H9 (cell line): Measurements from ENCODE around the gene STBD1. TPM values are rescaled to one million over a fixed set of nuclear protein-coding genes. Genes with fewer than 3 reads are reported as not detected.

ENCODE experiments used
- DNase-seq: peaks from one replicate; pipeline ENCODE4 v3.0.0-alpha.2; 2017
- H2AFZ ChIP-seq: one replicate; pipeline ENCODE4 v1.6.1; 2013; ENCODE audit warnings: mild to moderate bottlenecking, low read length, control low read depth, moderate library complexity
- H2AK5ac ChIP-seq: 2 replicates; pipeline ENCODE4 v1.6.1; 2013; ENCODE audit warnings: low read length, control low read depth, mixed read lengths; ENCODE audit not compliant: insufficient read length
- H2BK120ac ChIP-seq: one replicate; pipeline ENCODE4 v1.6.1; 2013; ENCODE audit warnings: low read depth, mild to moderate bottlenecking, low read length, control low read depth, inconsistent platforms; ENCODE audit not compliant: poor library complexity, severe bottlenecking
- H2BK12ac ChIP-seq: 2 replicates; pipeline ENCODE4 v1.6.1; 2013; ENCODE audit warnings: low read length, control low read depth, mixed read lengths, low read depth; ENCODE audit not compliant: insufficient read length
- H2BK15ac ChIP-seq: 2 replicates; pipeline ENCODE4 v1.6.1; 2013; ENCODE audit warnings: low read depth, low read length, control low read depth
- H2BK20ac ChIP-seq: one replicate; pipeline ENCODE4 v1.6.1; 2013; ENCODE audit warnings: low read depth, mild to moderate bottlenecking, low read length, control low read depth, inconsistent platforms; ENCODE audit not compliant: poor library complexity, severe bottlenecking
- H2BK5ac ChIP-seq: 2 replicates; pipeline ENCODE4 v1.6.1; 2013; ENCODE audit warnings: low read length, control low read depth, mixed read lengths; ENCODE audit not compliant: insufficient read length
- H3K14ac ChIP-seq: 2 replicates; pipeline ENCODE4 v1.6.1; 2013; ENCODE audit warnings: low read length, control low read depth; ENCODE audit not compliant: insufficient read depth
- H3K18ac ChIP-seq: 2 replicates; pipeline ENCODE4 v1.6.1; 2013; ENCODE audit warnings: low read depth, mild to moderate bottlenecking, mixed read lengths, low read length, control low read depth; ENCODE audit not compliant: insufficient read length
- H3K23ac ChIP-seq: 2 replicates; pipeline ENCODE4 v1.6.1; 2013; ENCODE audit warnings: low read length, control low read depth, mixed read lengths, low read depth; ENCODE audit not compliant: insufficient read length
- H3K23me2 ChIP-seq: 2 replicates; pipeline ENCODE4 v1.6.1; 2013; ENCODE audit warnings: low read depth, mild to moderate bottlenecking, mixed read lengths, low read length, control low read depth; ENCODE audit not compliant: insufficient read length, poor library complexity, severe bottlenecking
- H3K27ac ChIP-seq: 2 replicates; pipeline ENCODE4 v1.5.1; 2013; ENCODE audit warnings: low read length, control low read depth, mixed read lengths, low read depth; ENCODE audit not compliant: insufficient read length
- H3K27me3 ChIP-seq: 2 replicates; pipeline ENCODE4 v1.6.1; 2013; ENCODE audit warnings: low read length, control low read depth, inconsistent platforms; ENCODE audit not compliant: insufficient read depth
- H3K4ac ChIP-seq: 2 replicates; pipeline ENCODE4 v1.6.1; 2013; ENCODE audit warnings: low read depth, mild to moderate bottlenecking, control low read depth, inconsistent platforms, low read length, moderate library complexity
- H3K4me1 ChIP-seq: 2 replicates; pipeline ENCODE4 v1.6.1; 2013; ENCODE audit warnings: low read length, control low read depth, inconsistent platforms; ENCODE audit not compliant: insufficient read depth
- H3K4me2 ChIP-seq: 2 replicates; pipeline ENCODE4 v1.6.1; 2013; ENCODE audit warnings: low read length, control low read depth, mixed read lengths; ENCODE audit not compliant: insufficient read length, insufficient read depth
- H3K56ac ChIP-seq: 2 replicates; pipeline ENCODE4 v1.6.1; 2013; ENCODE audit warnings: low read depth, mild to moderate bottlenecking, mixed read lengths, low read length, control low read depth; ENCODE audit not compliant: insufficient read length
- H3K79me1 ChIP-seq: 2 replicates; pipeline ENCODE4 v1.6.1; 2013; ENCODE audit warnings: low read depth, mild to moderate bottlenecking, moderate library complexity, low read length, control low read depth, inconsistent platforms; ENCODE audit not compliant: insufficient read depth, poor library complexity, severe bottlenecking
- H3K79me2 ChIP-seq: 2 replicates; pipeline ENCODE4 v1.6.1; 2013; ENCODE audit warnings: low read length, control low read depth, inconsistent platforms; ENCODE audit not compliant: insufficient read depth
- H3K9ac ChIP-seq: 2 replicates; pipeline ENCODE4 v1.6.1; 2013; ENCODE audit warnings: low read length, control low read depth, mixed read lengths; ENCODE audit not compliant: insufficient read length; ENCODE audit errors: extremely low read depth
- H3K9me3 ChIP-seq: one replicate; pipeline ENCODE4 v1.6.1; 2013; ENCODE audit warnings: low read depth, low read length, inconsistent platforms; ENCODE audit not compliant: control insufficient read depth
- H3T11ph ChIP-seq: one replicate; pipeline ENCODE4 v1.6.1; 2013; ENCODE audit warnings: mild to moderate bottlenecking, low read length, control low read depth, inconsistent platforms
- H4K20me1 ChIP-seq: one replicate; pipeline ENCODE4 v1.6.1; 2013; ENCODE audit not compliant: control insufficient read depth, insufficient read length, insufficient read depth
- H4K5ac ChIP-seq: 2 replicates; pipeline ENCODE4 v1.6.1; 2013; ENCODE audit warnings: low read depth, mild to moderate bottlenecking, mixed read lengths, low read length, control low read depth; ENCODE audit not compliant: insufficient read length
- H4K8ac ChIP-seq: replicated peaks from 2 replicates; pipeline ENCODE4 v1.6.1; 2013; ENCODE audit warnings: low read length, control low read depth, mixed read lengths, low read depth; ENCODE audit not compliant: insufficient read length
- H4K91ac ChIP-seq: 2 replicates; pipeline ENCODE4 v1.6.1; 2013; ENCODE audit warnings: low read depth, mild to moderate bottlenecking, moderate library complexity, mixed read lengths, low read length, control low read depth; ENCODE audit not compliant: insufficient read length
- H3K27ac Mint-ChIP-seq, 3 experiments: 2 replicates in 2 of 3; 3 replicates in 1 of 3; pipeline ENCODE4 v1.8.0; 2020 to 2021; ENCODE audit warnings: mixed read lengths in 3 of 3, mild to moderate bottlenecking in 1 of 3, moderate library complexity in 1 of 3
- H3K27me3 Mint-ChIP-seq: 2 replicates; pipeline ENCODE4 v1.8.0; 2021; ENCODE audit warnings: low read depth, mild to moderate bottlenecking, moderate library complexity, mixed read lengths
- H3K36me3 Mint-ChIP-seq, 3 experiments: 2 replicates in 2 of 3; 3 replicates in 1 of 3; pipeline ENCODE4 v1.8.0; 2020 to 2021; ENCODE audit warnings: low read depth in 3 of 3, mixed read lengths in 3 of 3; ENCODE audit not compliant: insufficient read depth in 1 of 3
- H3K4me1 Mint-ChIP-seq, 2 experiments: 2 replicates each; pipeline ENCODE4 v1.8.0; 2020; ENCODE audit warnings: mixed read lengths in 2 of 2
- H3K4me3 Mint-ChIP-seq, 2 experiments: 2 replicates in 1 of 2; 3 replicates in 1 of 2; pipeline ENCODE4 v1.8.0; 2020 to 2021; ENCODE audit warnings: mild to moderate bottlenecking in 2 of 2, mixed read lengths in 2 of 2, moderate library complexity in 1 of 2
- H3K9me3 Mint-ChIP-seq, 2 experiments: 2 replicates in 1 of 2; 3 replicates in 1 of 2; pipeline ENCODE4 v1.8.0; 2020; ENCODE audit warnings: mild to moderate bottlenecking in 2 of 2, mixed read lengths in 2 of 2, moderate library complexity in 1 of 2
- CTCF ChIP-seq: fragments of 200-600 bp; sonication (generic); conservative IDR thresholded peaks from 3 replicates; pipeline ENCODE4 v1.8.0; 2021; ENCODE audit warnings: antibody characterized with exemption, mild to moderate bottlenecking
- total RNA-seq: library from RNA; stranded (reverse); gene quantifications from 2 replicates; pipeline ENCODE4 v1.2.1, GENCODE V29; 2021

STBD1 gene
- total RNA-seq, 1 experiment from 2014 or later = 1.1 TPM

- H4K20me1 ChIP-seq = no peaks in the 10 kb centered on the region
- no peak for TF ChIP-seq CTCF
- no peak overlapping the region for H2BK15ac ChIP-seq
- H3K27ac ChIP-seq = no peak overlapping the region
- no peak overlapping the region for H2BK120ac ChIP-seq
- H3K4me2 ChIP-seq = no peak overlapping the region
- Mint-ChIP-seq H3K4me3 (no peak overlapping the region; a peak in 1 of 5 replicates), H3K36me3 (peaks cover 3 to 20% (median 9%) of the 10 kb centered on the region in 3 experiments; a peak in 5 of 7 replicates), H3K9me3 (peaks cover 17 to 32% of the 10 kb centered on the region in 2 experiments), H3K27ac (no peak overlapping the region), H3K27me3 (peaks cover 1% of the 10 kb centered on the region; the same call in 1 of the 2 replicates), H3K4me1 (no peaks in the 10 kb centered on the region)
- H3K14ac ChIP-seq = no peak overlapping the region
- H3K23ac ChIP-seq = no peak overlapping the region
- H3K4ac ChIP-seq = no peak overlapping the region
- no peak overlapping the region for H4K8ac ChIP-seq
- no peak overlapping the region for H4K5ac ChIP-seq
- no peaks in the 10 kb centered on the region for H3K9me3 ChIP-seq
- H3T11ph ChIP-seq = no peak overlapping the region
- no peaks in the 10 kb centered on the region for H3K79me1 ChIP-seq
- DNase-seq = no peak
- H2AK5ac ChIP-seq = no peak overlapping the region
- no peaks in the 10 kb centered on the region for H3K4me1 ChIP-seq
- no peak overlapping the region for H4K91ac ChIP-seq
- H2BK5ac ChIP-seq = no peak overlapping the region
- H3K79me2 ChIP-seq = no peaks in the 10 kb centered on the region
- H2AFZ ChIP-seq = no peak overlapping the region
- no peaks in the 10 kb centered on the region for H3K23me2 ChIP-seq
- no peak overlapping the region for H3K18ac ChIP-seq
- H2BK12ac ChIP-seq = no peak overlapping the region
- no peak overlapping the region for H3K9ac ChIP-seq
- no peaks in the 10 kb centered on the region for H3K27me3 ChIP-seq
- no peak overlapping the region for H3K56ac ChIP-seq
- no peak overlapping the region for H2BK20ac ChIP-seq
Measured at GRCh38 chr4:76326515-76326914, 20.0 kb downstream of the STBD1 start.
